ENCODE results near the gene GYG1. TPM values are rescaled to one million over a fixed set of nuclear protein-coding genes. Genes with fewer than 3 reads are reported as not detected.

The GYG1 gene
- total RNA-seq, 1 experiment from 2014 or later, result 75.2 TPM

DNA sequence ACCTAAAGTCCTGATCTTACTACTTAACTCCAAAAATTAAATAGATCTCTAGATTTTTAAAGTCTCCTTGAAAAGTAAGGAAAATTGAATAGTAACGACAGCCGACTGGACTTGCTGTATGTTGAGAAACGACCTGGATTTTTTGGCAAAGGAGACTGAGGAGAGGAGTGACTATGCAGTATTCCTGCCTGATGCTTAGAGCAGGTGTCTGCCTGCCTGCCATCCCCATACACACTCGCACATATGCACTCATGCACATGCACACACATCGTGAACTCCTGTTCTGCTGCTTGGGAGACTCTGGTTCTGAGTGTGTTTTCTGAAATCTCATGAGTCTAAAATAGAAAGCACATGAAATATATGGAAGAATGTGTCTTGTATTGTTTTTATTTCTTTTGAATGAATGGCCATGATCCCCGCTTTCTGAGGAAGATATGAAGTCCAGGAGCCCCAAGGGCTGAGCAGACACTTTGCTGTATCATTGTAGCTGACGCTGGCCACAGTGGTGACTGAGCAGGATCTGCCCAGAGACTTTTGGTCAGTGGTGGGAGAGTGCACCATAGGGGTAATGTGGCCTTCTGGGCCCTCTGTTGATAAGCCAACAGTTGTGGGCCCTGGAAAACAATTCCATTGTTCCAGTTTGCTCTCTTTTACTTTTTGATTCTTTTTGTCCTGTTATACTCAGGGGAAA lies 16.4 kb downstream of the GYG1 start:
- in situ Hi-C loops (cut with HindIII; ENCODE audit: low pct_unique_long_range_greater_than_20kb, low sequenced_read_pairs), result no loop called here
- Histone ChIP-seq H3K27ac (ENCODE audit: low read length) (no peak overlapping the region), H3K4me3 (ENCODE audit: low read depth in 2 of 2, low read length in 2 of 2) (no peak overlapping the region), H3K36me3 (ENCODE audit: control insufficient read depth, insufficient read depth, low read length) (peaks cover 8% of the 10 kb centered on the region; the same call in 1 of the 2 replicates), H3K9me3 (ENCODE audit: control insufficient read depth, insufficient read depth, low read depth, low read length) (no peaks in the 10 kb centered on the region), H3K27me3 (ENCODE audit: control insufficient read depth, insufficient read depth, low read length) (no peaks in the 10 kb centered on the region), H3K4me1 (ENCODE audit: control insufficient read depth, insufficient read depth, low read length) (peaks cover 8% of the 10 kb centered on the region)
- intact Hi-C loops (cut with micrococcal nuclease; ENCODE audit: unreplicated experiment), result no loop called here
- ATAC-seq, result no peak
- POLR2A ChIA-PET, result no interaction called here
- TF ChIP-seq, protein P1, sequence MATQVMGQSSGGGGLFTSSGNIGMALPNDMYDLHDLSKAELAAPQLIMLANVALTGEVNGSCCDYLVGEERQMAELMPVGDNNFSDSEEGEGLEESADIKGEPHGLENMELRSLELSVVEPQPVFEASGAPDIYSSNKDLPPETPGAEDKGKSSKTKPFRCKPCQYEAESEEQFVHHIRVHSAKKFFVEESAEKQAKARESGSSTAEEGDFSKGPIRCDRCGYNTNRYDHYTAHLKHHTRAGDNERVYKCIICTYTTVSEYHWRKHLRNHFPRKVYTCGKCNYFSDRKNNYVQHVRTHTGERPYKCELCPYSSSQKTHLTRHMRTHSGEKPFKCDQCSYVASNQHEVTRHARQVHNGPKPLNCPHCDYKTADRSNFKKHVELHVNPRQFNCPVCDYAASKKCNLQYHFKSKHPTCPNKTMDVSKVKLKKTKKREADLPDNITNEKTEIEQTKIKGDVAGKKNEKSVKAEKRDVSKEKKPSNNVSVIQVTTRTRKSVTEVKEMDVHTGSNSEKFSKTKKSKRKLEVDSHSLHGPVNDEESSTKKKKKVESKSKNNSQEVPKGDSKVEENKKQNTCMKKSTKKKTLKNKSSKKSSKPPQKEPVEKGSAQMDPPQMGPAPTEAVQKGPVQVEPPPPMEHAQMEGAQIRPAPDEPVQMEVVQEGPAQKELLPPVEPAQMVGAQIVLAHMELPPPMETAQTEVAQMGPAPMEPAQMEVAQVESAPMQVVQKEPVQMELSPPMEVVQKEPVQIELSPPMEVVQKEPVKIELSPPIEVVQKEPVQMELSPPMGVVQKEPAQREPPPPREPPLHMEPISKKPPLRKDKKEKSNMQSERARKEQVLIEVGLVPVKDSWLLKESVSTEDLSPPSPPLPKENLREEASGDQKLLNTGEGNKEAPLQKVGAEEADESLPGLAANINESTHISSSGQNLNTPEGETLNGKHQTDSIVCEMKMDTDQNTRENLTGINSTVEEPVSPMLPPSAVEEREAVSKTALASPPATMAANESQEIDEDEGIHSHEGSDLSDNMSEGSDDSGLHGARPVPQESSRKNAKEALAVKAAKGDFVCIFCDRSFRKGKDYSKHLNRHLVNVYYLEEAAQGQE (IDR thresholded peaks at IDR 0.05; ENCODE audit: insufficient read depth in 1 of 2, low read depth in 2 of 2, low read length in 1 of 2), result no peak
- TF ChIP-seq POLR2AphosphoS5 (IDR thresholded peaks at IDR 0.05; ENCODE audit: low read depth, low read length) (no peak), TCF7L2 (IDR thresholded peaks at IDR 0.05; ENCODE audit: low read depth, low read length) (no peak), SIN3A (IDR thresholded peaks at IDR 0.05; ENCODE audit: borderline replicate concordance, insufficient read depth, low read depth, low read length) (no peak)
- TF ChIP-seq, protein P2, sequence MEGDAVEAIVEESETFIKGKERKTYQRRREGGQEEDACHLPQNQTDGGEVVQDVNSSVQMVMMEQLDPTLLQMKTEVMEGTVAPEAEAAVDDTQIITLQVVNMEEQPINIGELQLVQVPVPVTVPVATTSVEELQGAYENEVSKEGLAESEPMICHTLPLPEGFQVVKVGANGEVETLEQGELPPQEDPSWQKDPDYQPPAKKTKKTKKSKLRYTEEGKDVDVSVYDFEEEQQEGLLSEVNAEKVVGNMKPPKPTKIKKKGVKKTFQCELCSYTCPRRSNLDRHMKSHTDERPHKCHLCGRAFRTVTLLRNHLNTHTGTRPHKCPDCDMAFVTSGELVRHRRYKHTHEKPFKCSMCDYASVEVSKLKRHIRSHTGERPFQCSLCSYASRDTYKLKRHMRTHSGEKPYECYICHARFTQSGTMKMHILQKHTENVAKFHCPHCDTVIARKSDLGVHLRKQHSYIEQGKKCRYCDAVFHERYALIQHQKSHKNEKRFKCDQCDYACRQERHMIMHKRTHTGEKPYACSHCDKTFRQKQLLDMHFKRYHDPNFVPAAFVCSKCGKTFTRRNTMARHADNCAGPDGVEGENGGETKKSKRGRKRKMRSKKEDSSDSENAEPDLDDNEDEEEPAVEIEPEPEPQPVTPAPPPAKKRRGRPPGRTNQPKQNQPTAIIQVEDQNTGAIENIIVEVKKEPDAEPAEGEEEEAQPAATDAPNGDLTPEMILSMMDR (IDR thresholded peaks at IDR 0.05), result no peak
- DNase-seq (ENCODE audit: low read depth, low spot score), result no peak
- CTCF ChIA-PET, result no interaction called here
- no TSS peak for BruUV-seq (replicated peaks)

DNA sequence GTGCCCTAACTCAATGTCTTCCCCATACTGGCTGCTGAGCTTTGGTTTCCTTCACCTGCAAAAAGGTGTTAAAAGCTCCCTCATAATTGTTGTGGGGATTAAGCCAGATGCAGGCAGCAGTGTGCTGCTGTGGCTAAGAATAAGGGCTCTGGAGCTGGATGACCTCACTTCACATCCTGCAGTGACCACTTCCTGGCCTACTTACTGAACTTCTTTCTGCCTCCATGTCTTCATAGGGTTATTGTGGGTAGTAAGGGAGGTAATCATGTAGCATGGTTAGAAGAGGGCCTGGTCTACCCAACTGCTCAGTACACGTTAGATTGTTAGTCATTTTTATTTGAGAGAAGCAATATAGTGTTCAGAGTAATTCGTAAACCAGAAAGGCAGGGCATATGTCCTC lies 18.4 kb downstream of the GYG1 start:
- Histone ChIP-seq H3K4me3 (ENCODE audit: low read depth in 2 of 2, low read length in 2 of 2) (no peak overlapping the region), H3K9me3 (ENCODE audit: control insufficient read depth, insufficient read depth, low read depth, low read length) (no peaks in the 10 kb centered on the region), H3K4me1 (ENCODE audit: control insufficient read depth, insufficient read depth, low read length) (peaks cover 1% of the 10 kb centered on the region), H3K27ac (ENCODE audit: low read length) (no peak overlapping the region), H3K36me3 (ENCODE audit: control insufficient read depth, insufficient read depth, low read length) (peaks cover 12% of the 10 kb centered on the region), H3K27me3 (ENCODE audit: control insufficient read depth, insufficient read depth, low read length) (no peaks in the 10 kb centered on the region)
- ChIA-PET POLR2A (no interaction called here), CTCF (interaction anchor here (0.5 kb wide), 1 partner anchor 60 kb away, joined by 3 read pairs; no protein-coding TSS in a partner anchor)
- in situ Hi-C loops (cut with HindIII; ENCODE audit: low pct_unique_long_range_greater_than_20kb, low sequenced_read_pairs), result no loop called here
- no peak for DNase-seq (ENCODE audit: low read depth, low spot score)
- TF ChIP-seq, protein P2 (IDR thresholded peaks at IDR 0.05), result no peak
- TF ChIP-seq SIN3A (IDR thresholded peaks at IDR 0.05; ENCODE audit: borderline replicate concordance, insufficient read depth, low read depth, low read length) (no peak), TCF7L2 (IDR thresholded peaks at IDR 0.05; ENCODE audit: low read depth, low read length) (no peak), POLR2AphosphoS5 (IDR thresholded peaks at IDR 0.05; ENCODE audit: low read depth, low read length) (no peak)
- TF ChIP-seq, protein P1 (IDR thresholded peaks at IDR 0.05; ENCODE audit: insufficient read depth in 1 of 2, low read depth in 2 of 2, low read length in 1 of 2), result no peak
- BruUV-seq (replicated peaks), result no TSS peak
- intact Hi-C loops (cut with micrococcal nuclease; ENCODE audit: unreplicated experiment), result no loop called here
- no peak for ATAC-seq

Data from Panc1 (cell line).